NCI-H69 (cell line): Measurements from ENCODE around the gene PHAF1.

Source experiments
- DNase-seq: peaks from one replicate; lab custom pipeline; 2025; lab: John Stamatoyannopoulos, UW

The PHAF1 gene

GRCh38 chr16:67163164-67163998 is 53.6 kb downstream of the PHAF1 start:
- DNase-seq = peak; percentile 91

DNA sequence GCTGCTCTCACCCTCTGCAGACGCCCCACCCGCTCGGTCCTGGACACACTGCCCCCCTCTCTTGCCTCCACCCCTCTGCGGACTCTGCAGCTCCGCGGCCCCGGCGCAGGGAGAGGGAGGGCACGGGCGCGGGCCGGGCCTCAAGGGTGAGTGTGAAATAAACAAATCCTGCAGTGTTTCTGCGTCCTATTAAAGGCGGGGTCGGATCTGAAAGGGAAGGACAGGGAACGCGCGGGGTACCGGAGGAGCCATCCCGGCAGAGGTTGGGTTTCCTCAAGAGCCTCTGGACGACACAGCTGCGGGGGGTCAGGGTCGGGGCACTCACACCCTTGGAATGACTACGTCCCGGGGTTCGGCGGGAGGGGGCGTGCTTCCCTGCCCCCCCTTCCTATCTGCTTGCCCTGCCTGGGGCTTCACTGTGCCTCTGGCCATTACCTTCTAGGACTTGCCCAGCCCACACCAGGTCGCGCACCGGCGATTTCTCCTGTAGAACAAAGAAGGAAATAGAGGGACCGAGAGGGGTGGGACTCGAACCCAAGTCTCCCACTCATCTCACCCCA is 54.3 kb downstream of the PHAF1 start:
- peak; percentile 70 for DNase-seq

- DNase-seq = peak; percentile 63
These were observed 54.9 kb downstream of the PHAF1 start, which contains the start of gene HSF4 for GRCh38 chr16:67164599-67165061. Gene HSF4 (plus strand): TSS chr16:67164745. CDS start chr16:67164812, 67 bp downstream.

DNA sequence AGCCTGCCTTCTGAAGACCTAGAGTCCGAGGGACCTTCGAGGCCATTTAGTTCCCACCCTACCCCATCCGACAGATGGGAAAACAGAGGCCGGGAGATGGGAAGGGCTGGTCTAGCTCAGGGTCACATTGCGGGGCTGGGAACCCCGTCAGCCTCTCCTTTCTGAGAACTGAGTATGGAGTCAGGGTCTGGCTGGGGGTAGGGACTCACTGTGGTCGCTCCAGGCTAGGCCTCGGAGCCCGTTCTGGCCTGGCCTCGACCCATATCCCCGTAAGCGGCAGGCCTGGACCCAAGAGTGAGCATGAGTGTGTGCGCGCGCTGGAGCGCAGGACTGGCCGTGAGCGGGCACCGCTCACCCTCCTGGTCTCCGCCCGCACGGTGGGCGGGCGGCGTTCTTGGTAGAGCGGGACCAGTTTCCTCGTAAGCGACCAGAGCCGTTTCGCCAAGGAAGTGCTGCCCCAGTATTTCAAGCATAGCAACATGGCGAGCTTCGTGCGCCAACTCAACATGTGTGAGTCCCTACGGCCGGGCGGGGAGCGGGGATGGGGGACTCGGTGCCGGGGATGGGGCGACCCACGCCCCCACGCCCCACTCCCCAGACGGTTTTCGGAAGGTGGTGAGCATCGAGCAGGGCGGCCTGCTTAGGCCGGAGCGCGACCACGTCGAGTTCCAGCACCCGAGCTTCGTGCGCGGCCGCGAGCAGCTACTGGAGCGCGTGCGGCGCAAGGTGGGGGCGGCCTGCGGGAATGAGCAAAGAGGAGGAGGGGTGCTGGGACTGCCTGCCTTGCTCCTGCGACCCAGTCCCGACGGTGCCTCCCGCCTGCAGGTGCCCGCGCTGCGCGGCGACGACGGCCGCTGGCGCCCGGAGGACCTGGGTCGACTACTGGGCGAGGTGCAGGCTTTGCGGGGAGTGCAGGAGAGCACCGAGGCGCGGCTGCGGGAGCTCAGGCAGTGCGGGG is 55.7 kb downstream of the PHAF1 start:
- DNase-seq = no peak

GRCh38 chr16:67166110-67166547 is 56.4 kb downstream of the PHAF1 start:
- DNase-seq = no peak

GRCh38 chr16:67166598-67167168 is 56.9 kb downstream of the PHAF1 start:
- no peak for DNase-seq

- no peak for DNase-seq
These were observed 57.8 kb downstream of the PHAF1 start for GRCh38 chr16:67167588-67167987.

- no peak for DNase-seq
These were observed 59.3 kb downstream of the PHAF1 start for GRCh38 chr16:67169011-67169451.

DNA sequence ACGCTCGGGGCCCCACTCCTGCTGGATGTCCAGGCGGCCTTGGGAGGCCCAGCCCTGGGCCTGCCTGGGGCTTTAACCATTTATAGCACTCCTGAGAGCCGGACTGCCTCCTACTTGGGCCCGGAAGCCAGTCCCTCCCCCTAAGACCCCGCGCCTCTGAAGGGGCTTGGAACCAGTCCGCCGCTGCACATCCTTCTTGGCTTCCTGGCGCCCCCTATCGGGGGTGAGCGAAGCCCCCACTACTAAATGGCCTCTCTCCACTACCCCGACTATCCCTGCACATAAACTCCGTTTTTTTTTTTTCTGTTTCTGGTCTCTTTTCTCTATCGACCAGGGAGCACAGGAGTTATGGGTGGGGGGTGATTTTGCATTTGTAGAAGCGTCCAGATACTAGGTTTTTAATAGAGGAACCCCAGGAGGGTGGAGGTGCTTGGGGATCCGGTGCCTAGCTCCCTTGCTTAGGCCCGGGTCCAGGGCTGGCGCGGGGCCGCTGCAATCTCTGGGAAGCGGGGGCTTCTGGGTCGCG is 60.0 kb downstream of the PHAF1 start:
- DNase-seq = peak; percentile 12

GRCh38 chr16:67170168-67170948 is 60.6 kb downstream of the PHAF1 start, which contains the start of gene NOL3:
Gene NOL3 (plus strand): TSS chr16:67170538.
- DNase-seq = peak; percentile 80

- no peak for DNase-seq
These were observed 61.4 kb downstream of the PHAF1 start for GRCh38 chr16:67170949-67171649.

- no peak for DNase-seq
These were observed 63.6 kb downstream of the PHAF1 start for GRCh38 chr16:67173323-67173722.

GRCh38 chr16:67173808-67174705 is 64.3 kb downstream of the PHAF1 start:
- peak; percentile 81 for DNase-seq

DNA sequence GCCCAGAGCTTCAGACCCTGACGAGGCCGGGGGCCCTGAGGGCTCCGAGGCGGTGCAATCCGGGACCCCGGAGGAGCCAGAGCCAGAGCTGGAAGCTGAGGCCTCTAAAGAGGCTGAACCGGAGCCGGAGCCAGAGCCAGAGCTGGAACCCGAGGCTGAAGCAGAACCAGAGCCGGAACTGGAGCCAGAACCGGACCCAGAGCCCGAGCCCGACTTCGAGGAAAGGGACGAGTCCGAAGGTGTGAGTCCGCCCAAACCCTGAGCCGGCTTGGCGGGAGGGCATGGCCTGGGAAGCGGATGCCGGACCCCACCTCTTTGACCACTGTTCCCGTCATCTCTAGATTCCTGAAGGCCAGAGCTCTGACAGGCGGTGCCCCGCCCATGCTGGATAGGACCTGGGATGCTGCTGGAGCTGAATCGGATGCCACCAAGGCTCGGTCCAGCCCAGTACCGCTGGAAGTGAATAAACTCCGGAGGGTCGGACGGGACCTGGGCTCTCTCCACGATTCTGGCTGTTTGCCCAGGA is 65.0 kb downstream of the PHAF1 start:
- no peak for DNase-seq

- DNase-seq = peak; percentile 14
These were observed 66.9 kb downstream of the PHAF1 start for GRCh38 chr16:67176662-67177061.

DNA sequence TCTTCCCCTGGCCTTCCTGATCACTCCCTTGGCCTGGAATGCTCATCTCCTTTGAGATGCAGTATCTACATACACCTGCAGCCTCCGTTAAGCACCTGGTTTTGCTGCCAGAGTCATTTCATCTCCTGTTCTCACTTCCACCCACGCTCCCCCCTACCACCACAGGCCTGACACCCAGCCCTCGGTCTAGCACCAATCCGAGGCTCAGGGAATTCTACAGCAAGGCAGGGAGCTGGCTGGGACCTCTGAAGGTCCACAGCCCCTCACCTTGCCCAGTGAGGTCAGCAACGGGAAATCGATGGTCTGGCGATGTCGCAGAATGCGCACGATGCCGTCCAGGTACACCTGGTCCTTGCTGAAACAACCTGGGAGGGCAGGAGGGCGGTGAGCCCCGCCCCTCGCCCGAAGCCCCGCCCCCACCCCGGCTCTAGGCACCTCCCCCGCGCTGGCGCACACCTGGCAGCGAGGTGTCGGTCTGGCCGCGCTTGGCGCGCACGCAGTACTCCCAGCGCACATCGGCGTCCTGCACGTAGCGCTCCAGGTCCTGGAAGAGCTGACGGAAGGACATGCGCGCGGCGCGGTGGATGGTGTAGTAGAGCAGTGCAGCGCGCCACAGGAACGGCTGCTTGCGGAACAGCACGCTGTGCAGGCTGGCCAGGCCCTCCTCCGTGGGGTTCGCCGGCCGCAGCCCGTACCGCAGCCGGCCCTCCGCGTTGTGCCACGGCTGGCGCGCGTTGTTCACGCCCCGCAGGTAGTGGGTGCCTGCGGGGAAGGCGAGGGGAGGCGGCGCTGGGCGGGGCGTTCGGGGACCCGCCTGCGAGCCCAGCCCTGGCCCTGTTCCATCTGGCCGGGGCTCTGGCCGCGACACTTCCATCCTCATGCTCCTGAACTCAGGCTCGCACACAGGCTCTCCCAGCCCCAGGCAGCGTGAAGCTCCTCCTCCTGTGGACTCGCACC is 68.3 kb downstream of the PHAF1 start:
- peak; percentile 92 for DNase-seq

DNA sequence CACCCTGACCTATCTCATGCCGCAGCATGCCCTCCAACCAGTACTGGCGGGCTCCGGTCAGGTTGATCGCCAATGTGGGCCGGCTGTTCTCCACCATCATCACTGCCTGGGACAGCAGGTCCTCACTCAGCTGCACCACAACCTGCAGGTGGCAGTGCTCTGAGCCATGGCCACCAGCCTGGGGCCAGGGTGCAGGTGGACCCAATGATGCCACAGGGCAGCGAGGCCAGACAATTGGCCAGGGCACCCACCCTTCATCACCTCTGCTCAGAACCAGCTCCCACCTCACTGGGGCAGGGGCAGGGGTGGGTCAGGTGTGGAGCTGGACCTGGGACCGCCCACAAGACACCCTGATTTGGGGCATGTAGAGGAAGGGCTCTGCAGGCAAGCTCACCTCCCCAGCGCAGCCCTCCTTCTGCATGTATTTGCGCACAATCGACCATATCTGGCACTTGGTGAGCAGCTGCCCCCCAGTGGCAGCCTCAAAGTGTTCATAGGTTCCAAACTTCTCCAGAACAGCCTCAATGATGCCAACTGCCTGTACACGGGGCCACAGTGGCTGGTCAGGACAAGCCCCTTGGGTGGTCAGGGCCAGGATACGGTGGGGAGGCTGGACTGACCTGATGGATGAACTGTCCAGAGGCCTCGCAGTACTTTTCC is 69.8 kb downstream of the PHAF1 start:
- no peak for DNase-seq
